OCI-LY7 (cell line): ENCODE measurements around the gene PMP22. TPM values are rescaled to one million over a fixed set of nuclear protein-coding genes. Genes with fewer than 3 reads are reported as not detected.

Experiments
- BruUV-seq: library from RNA; stranded (reverse); fragments of 400-500 nt; replicated peaks from 2 replicates; lab custom pipeline; 2021; lab: Mats Ljungman, UMichigan
- CTCF ChIA-PET: fragments of 300-600 bp; sonication (Branson Sonifier 250); formaldehyde crosslinking; loops from one replicate; lab custom pipeline; 2022; ENCODE audit warnings: antibody characterized with exemption; ENCODE audit not compliant: unreplicated experiment; lab: Charles Lee
- POLR2A ChIA-PET: fragments of 300-600 bp; sonication (Branson Sonifier 250); formaldehyde crosslinking; loops from one replicate; lab custom pipeline; 2022; ENCODE audit warnings: antibody characterized with exemption; lab: Charles Lee
- DNase-seq: peaks from one replicate; pipeline ENCODE4 v3.0.0-alpha.2; 2015; ENCODE audit warnings: low spot score
- H2AFZ ChIP-seq: fragments of 200-600 bp; sonication (generic), shearing (Covaris generic); 2 replicates; pipeline ENCODE4 v1.6.1; 2014; ENCODE audit warnings: mild to moderate bottlenecking, antibody characterized with exemption, low read length, moderate library complexity
- H3K27ac ChIP-seq: fragments of 200-600 bp; sonication (generic); 2 replicates; pipeline ENCODE4 v1.5.1; 2014; ENCODE audit warnings: mixed run types, low read depth, mild to moderate bottlenecking, moderate library complexity, low read length, inconsistent platforms; ENCODE audit not compliant: poor library complexity, severe bottlenecking
- H3K36me3 ChIP-seq: fragments of 200-600 bp; sonication (generic); 2 replicates; pipeline ENCODE4 v1.6.1; 2014; ENCODE audit warnings: mild to moderate bottlenecking, antibody characterized with exemption, low read length, moderate library complexity, mixed read lengths; ENCODE audit not compliant: insufficient read depth
- H3K4me1 ChIP-seq: fragments of 200-600 bp; sonication (generic); 2 replicates; pipeline ENCODE4 v1.5.1; 2014; ENCODE audit warnings: mild to moderate bottlenecking, low read length; ENCODE audit not compliant: insufficient read depth, poor library complexity, severe bottlenecking
- H3K4me2 ChIP-seq: fragments of 200-600 bp; sonication (generic); 2 replicates; pipeline ENCODE4 v1.6.1; 2014; ENCODE audit warnings: mild to moderate bottlenecking, low read length
- H3K4me3 ChIP-seq: fragments of 200-600 bp; sonication (generic); 2 replicates; pipeline ENCODE4 v1.5.1; 2014; ENCODE audit warnings: mild to moderate bottlenecking, low read depth, low read length; ENCODE audit not compliant: poor library complexity, severe bottlenecking
- H3K79me2 ChIP-seq: fragments of 200-600 bp; sonication (generic); 2 replicates; pipeline ENCODE4 v1.6.1; 2016; ENCODE audit warnings: low read depth, mild to moderate bottlenecking, low read length, moderate library complexity, mixed read lengths; ENCODE audit not compliant: insufficient read depth
- H3K9me2 ChIP-seq: fragments of 200-600 bp; sonication (generic); 2 replicates; pipeline ENCODE4 v1.6.1; 2016; ENCODE audit warnings: mild to moderate bottlenecking, low read length, mixed read lengths; ENCODE audit not compliant: insufficient read depth
- H3K9me3 ChIP-seq: fragments of 200-600 bp; sonication (generic); 2 replicates; pipeline ENCODE4 v1.6.1; 2014; ENCODE audit warnings: mild to moderate bottlenecking, mixed run types, low read length, mixed read lengths
- H4K20me1 ChIP-seq: fragments of 200-600 bp; sonication (generic); 2 replicates; pipeline ENCODE4 v1.6.1; 2014; ENCODE audit warnings: mild to moderate bottlenecking, antibody characterized with exemption, low read length, moderate library complexity, mixed read lengths; ENCODE audit not compliant: insufficient read depth
- CTCF ChIP-seq: fragments of 200-600 bp; sonication (generic); conservative IDR thresholded peaks from 2 replicates; pipeline ENCODE4 v1.5.1; 2014; ENCODE audit warnings: mild to moderate bottlenecking, antibody characterized with exemption, low read length, moderate library complexity, mixed read lengths
- EZH2phosphoT487 ChIP-seq: fragments of 200-600 bp; sonication (generic); IDR thresholded peaks from 2 replicates; pipeline ENCODE4 v1.6.1; 2018; ENCODE audit warnings: low read depth, borderline replicate concordance, mild to moderate bottlenecking, mixed run types, antibody characterized with exemption, low read length, moderate library complexity, mixed read lengths
- intact Hi-C: fragments of 100-400 bp; cut with micrococcal nuclease; formaldehyde crosslinking; loops from one replicate; pipeline ENCODE4 v1.10.0; 2022; ENCODE audit not compliant: unreplicated experiment
- total RNA-seq, 2 experiments: library from RNA; depleted of rRNA in 1 of 2; stranded (reverse); fragments of >200 nt in 1 of 2; shearing (Covaris generic) in 1 of 2; gene quantifications; 2 replicates each; pipeline ENCODE4 v1.2.3, GENCODE V29; 2014 to 2022

Gene PMP22
- total RNA-seq, 2 experiments from 2014 or later, result not detected

GRCh38 chr17:15269087-15269779 lies 4.1 kb upstream of the PMP22 start:
- intact Hi-C loops, result no loop called here
- DNase-seq, result no peak
- H3K4me3 ChIP-seq, result no peak overlapping the region
- H3K9me2 ChIP-seq, result no peaks in the 10 kb centered on the region
- CTCF ChIA-PET, result no interaction called here
- H3K9me3 ChIP-seq, result no peaks in the 10 kb centered on the region
- POLR2A ChIA-PET, result no interaction called here
- no peak overlapping the region for H3K27ac ChIP-seq
- H2AFZ ChIP-seq, result no peak overlapping the region
- no peak for TF ChIP-seq EZH2phosphoT487
- no peak for TF ChIP-seq CTCF
- BruUV-seq, result no TSS peak
- H3K79me2 ChIP-seq, result no peaks in the 10 kb centered on the region
- H3K4me2 ChIP-seq, result no peak overlapping the region
- H3K36me3 ChIP-seq, result no peaks in the 10 kb centered on the region
- no peaks in the 10 kb centered on the region for H3K4me1 ChIP-seq
- no peaks in the 10 kb centered on the region for H4K20me1 ChIP-seq

GRCh38 chr17:15268461-15268860 lies 3.3 kb upstream of the PMP22 start:
- Histone ChIP-seq H4K20me1 (no peaks in the 10 kb centered on the region), H3K4me1 (no peaks in the 10 kb centered on the region), H3K4me3 (no peak overlapping the region), H3K27ac (no peak overlapping the region), H3K9me3 (no peaks in the 10 kb centered on the region), H3K36me3 (no peaks in the 10 kb centered on the region), H3K9me2 (no peaks in the 10 kb centered on the region), H2AFZ (no peak overlapping the region), H3K4me2 (no peak overlapping the region), H3K79me2 (no peaks in the 10 kb centered on the region)
- intact Hi-C loops, result no loop called here
- no peak for TF ChIP-seq CTCF
- no peak for TF ChIP-seq EZH2phosphoT487
- no peak for DNase-seq
- CTCF ChIA-PET, result no interaction called here
- BruUV-seq, result no TSS peak
- POLR2A ChIA-PET, result no interaction called here

- POLR2A ChIA-PET, result no interaction called here
These were observed 2.9 kb upstream of the PMP22 start for GRCh38 chr17:15267996-15268395.

More at GRCh38 chr17:15267996-15268395, 2.9 kb upstream of the PMP22 start:
- Histone ChIP-seq H3K4me3 (no peak overlapping the region), H3K79me2 (no peaks in the 10 kb centered on the region), H3K9me2 (no peaks in the 10 kb centered on the region), H4K20me1 (no peaks in the 10 kb centered on the region), H3K36me3 (no peaks in the 10 kb centered on the region), H3K27ac (no peak overlapping the region), H3K4me2 (no peak overlapping the region), H2AFZ (no peak overlapping the region), H3K4me1 (no peaks in the 10 kb centered on the region), H3K9me3 (no peaks in the 10 kb centered on the region)
- no peak for DNase-seq
- CTCF ChIA-PET, result no interaction called here
- intact Hi-C loops, result no loop called here
- TF ChIP-seq CTCF, result no peak
- no peak for TF ChIP-seq EZH2phosphoT487
- BruUV-seq, result no TSS peak
